Measurements from ENCODE around the gene FBN1. TPM values are rescaled to one million over a fixed set of nuclear protein-coding genes. Genes with fewer than 3 reads are reported as not detected.

FBN1 gene
- total and polyA plus RNA-seq, 2 of the 13 experiments (the other 11 are each of a cell fraction or from before 2014, with no cell fraction given) = 1.5 to 3.0 TPM

DNA sequence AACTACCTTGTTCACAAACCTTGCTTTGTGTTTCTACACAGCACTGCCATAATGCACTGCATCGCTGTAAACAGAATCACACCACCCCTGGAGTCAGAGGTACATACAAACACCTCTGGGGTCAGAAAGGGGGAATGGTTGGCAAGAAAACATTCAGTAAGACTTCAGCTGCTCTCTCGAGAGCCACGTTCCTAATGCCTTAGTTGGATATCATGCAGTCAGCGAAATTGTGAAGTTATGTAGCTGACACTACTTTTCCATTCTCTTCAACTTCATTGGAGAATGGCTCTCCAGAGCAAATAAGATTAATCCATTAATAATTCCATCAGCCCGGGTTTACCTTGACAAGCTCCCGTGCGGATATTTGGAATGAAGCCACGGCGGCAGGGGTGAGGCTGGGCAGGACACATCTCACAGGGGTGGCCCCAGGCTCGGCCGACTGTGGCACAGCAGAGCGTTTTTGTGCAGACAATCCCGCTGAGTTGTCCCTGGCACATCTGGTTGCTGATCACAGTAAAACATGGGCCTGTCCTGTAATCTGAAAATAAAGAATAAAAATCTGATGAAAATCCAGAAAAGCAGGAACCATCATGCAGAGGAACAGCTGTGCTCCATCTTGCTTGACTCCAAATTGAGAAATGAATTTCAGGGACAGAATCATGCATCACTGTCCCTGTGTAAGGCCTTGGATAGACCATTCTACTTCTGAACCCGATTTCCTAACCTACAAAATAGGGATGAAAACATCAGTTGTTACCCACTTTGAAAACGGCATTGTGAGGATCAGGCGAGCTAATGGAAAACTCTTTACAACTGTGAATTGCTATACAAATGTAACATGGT is 108.0 kb downstream of the FBN1 start:
- Histone ChIP-seq H3K36me3 (replicated peaks in 1 of 2; ENCODE audit: control insufficient read depth in 1 of 2, insufficient read depth in 2 of 2, low read length in 2 of 2) (no peaks in the 10 kb centered on the region), H4K20me1 (ENCODE audit: insufficient read depth, low read length) (no peaks in the 10 kb centered on the region), H3K9ac (ENCODE audit: insufficient read depth, low read depth, low read length) (no peak overlapping the region), H3K4me2 (ENCODE audit: low read depth, low read length) (no peak overlapping the region), H3K27me3 (ENCODE audit: control insufficient read depth in 1 of 2, insufficient read depth in 2 of 2, low read length in 2 of 2) (no peaks in the 10 kb centered on the region), H3K4me3 (replicated peaks in 1 of 3; ENCODE audit: insufficient read depth in 1 of 3, low read depth in 2 of 3, low read length in 3 of 3) (no peak overlapping the region), H3K9me3 (ENCODE audit: low read length) (no peaks in the 10 kb centered on the region), H2AFZ (ENCODE audit: low read length) (no peak overlapping the region), H3K79me2 (ENCODE audit: insufficient read depth, low read length) (no peaks in the 10 kb centered on the region), H3K4me1 (ENCODE audit: insufficient read depth, low read length) (no peaks in the 10 kb centered on the region), H3K27ac (ENCODE audit: extremely low read length, insufficient read depth, low read length) (no peak overlapping the region)
- ATAC-seq = no peak
- 68% methylated on average over 16 of the region's 16 CpGs for WGBS (ENCODE audit: low lambda C conversion rate)
- POLR2A ChIA-PET = no interaction called here
- BruUV-seq (replicated peaks) = no TSS peak
- DNase-seq (ENCODE audit: low spot score) = no peak
- peak; percentile 33; the same call in 1 of the 2 replicates for TF ChIP-seq MAFF (IDR thresholded peaks at IDR 0.05; ENCODE audit: low read depth, low read length)
- TF ChIP-seq ZNF256 (CRISPR knock-in tag; conservative IDR thresholded peaks at IDR 0.05) = no peak
- TF ChIP-seq PHF21A (CRISPR knock-in tag; IDR thresholded peaks at IDR 0.05) = no peak
- intact Hi-C loops (cut with micrococcal nuclease; ENCODE audit: unreplicated experiment) (no loop called here), in situ Hi-C loops (cut with HindIII; ENCODE audit: extremely low pct_ligation_motif_present, low pct_unique_long_range_greater_than_20kb) (no loop called here)
- CTCF ChIA-PET (ENCODE audit: low intra/inter-chr PET ratio, low total read pairs) = no interaction called here
- no peak for FAIRE-seq

DNA sequence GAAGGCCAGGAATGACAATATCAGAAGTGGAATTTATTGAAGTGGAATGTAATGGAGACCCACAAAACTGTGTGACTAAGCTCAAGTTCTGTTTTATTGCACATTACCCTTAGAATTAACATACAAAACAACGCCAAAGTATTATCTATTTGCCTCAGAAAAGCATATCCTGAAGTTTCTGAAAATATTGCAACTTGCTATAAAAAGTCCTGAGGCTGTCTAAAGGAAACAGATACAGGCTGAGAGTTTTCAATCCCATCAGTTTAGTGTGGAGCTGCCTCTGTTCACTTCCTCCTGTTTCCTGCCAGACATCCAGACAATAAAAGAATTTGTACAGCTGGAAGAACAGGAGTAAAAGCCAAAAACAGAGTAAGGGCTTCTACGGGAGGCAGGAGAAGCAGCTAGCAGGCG is 108.8 kb downstream of the FBN1 start:
- no peak for TF ChIP-seq GFI1 (CRISPR knock-in tag; IDR thresholded peaks at IDR 0.05; ENCODE audit: borderline replicate concordance)
- ChIA-PET CTCF (ENCODE audit: low intra/inter-chr PET ratio, low total read pairs) (no interaction called here), POLR2A (no interaction called here)
- 67% methylated on average over 3 of the region's 3 CpGs for WGBS (ENCODE audit: low lambda C conversion rate)
- intact Hi-C loops (cut with micrococcal nuclease; ENCODE audit: unreplicated experiment) (no loop called here), in situ Hi-C loops (cut with HindIII; ENCODE audit: extremely low pct_ligation_motif_present, low pct_unique_long_range_greater_than_20kb) (no loop called here)
- Histone ChIP-seq H3K4me2 (ENCODE audit: low read depth, low read length) (no peak overlapping the region), H3K36me3 (replicated peaks in 1 of 2; ENCODE audit: control insufficient read depth in 1 of 2, insufficient read depth in 2 of 2, low read length in 2 of 2) (no peaks in the 10 kb centered on the region), H3K4me3 (replicated peaks in 1 of 3; ENCODE audit: insufficient read depth in 1 of 3, low read depth in 2 of 3, low read length in 3 of 3) (no peak overlapping the region), H3K9me3 (ENCODE audit: low read length) (no peaks in the 10 kb centered on the region), H3K27me3 (ENCODE audit: control insufficient read depth in 1 of 2, insufficient read depth in 2 of 2, low read length in 2 of 2) (no peaks in the 10 kb centered on the region), H4K20me1 (ENCODE audit: insufficient read depth, low read length) (no peaks in the 10 kb centered on the region), H3K27ac (ENCODE audit: extremely low read length, insufficient read depth, low read length) (no peak overlapping the region), H3K9ac (ENCODE audit: insufficient read depth, low read depth, low read length) (no peak overlapping the region), H3K79me2 (ENCODE audit: insufficient read depth, low read length) (no peaks in the 10 kb centered on the region), H2AFZ (ENCODE audit: low read length) (no peak overlapping the region), H3K4me1 (ENCODE audit: insufficient read depth, low read length) (no peaks in the 10 kb centered on the region)
- ATAC-seq = no peak
- DNase-seq (ENCODE audit: low spot score) = no peak
- no peak for FAIRE-seq
- BruUV-seq (replicated peaks) = no TSS peak
